GM18951 (cell line): Measurements from ENCODE around the gene PPM1B.

Experiments used
- POLR2A ChIP-seq: IDR thresholded peaks from 4 replicates; pipeline ENCODE4 v1.6.1; 2011; ENCODE audit warnings: mild to moderate bottlenecking; ENCODE audit not compliant: insufficient read length, insufficient read depth; ENCODE audit errors: extremely low read depth
- in situ Hi-C: fragments of 300-500 bp; cut with MboI; formaldehyde crosslinking; loops from one replicate; pipeline ENCODE4 v1.12.0; 2022; ENCODE audit warnings: low sequenced_read_pairs, mixed read lengths, inconsistent platforms; ENCODE audit not compliant: unreplicated experiment

The PPM1B gene

DNA sequence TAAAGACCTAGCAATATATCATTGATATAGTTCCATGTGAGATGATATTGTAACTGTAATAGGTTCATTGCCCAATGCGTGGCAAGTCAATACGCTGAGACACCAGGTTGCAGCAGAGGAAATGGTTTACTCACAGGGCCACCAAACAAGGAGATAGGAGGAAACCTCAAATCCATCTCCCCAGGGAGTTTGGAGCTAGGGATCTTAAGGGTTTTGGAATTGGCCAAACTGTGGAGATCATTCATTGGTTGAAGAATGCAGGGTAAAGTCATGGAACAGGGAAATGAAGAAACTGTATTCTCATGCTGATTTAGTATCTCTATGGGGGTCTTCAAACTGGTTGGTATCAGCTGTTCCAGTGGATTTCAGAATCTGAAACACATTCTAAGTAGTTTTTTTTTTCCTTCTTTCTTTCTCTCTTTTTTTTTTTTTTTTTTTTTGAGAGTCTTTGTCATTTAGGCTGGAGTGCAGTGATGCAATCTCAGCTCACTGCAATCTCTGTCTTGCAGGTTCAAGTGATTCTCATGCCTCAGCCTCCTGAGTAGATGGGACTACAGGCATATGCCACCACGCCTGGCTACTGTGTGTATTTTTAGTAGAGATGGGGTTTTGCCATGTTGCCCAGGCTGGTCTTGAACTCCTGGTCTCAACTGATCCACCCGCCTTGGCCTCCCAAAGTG is 30.7 kb upstream of the PPM1B start:
- TF ChIP-seq POLR2A, result no peak
- in situ Hi-C loops, result no loop called here

GRCh38 chr2:44139741-44140140 is 28.9 kb upstream of the PPM1B start:
- TF ChIP-seq POLR2A, result no peak
- in situ Hi-C loops, result no loop called here

DNA sequence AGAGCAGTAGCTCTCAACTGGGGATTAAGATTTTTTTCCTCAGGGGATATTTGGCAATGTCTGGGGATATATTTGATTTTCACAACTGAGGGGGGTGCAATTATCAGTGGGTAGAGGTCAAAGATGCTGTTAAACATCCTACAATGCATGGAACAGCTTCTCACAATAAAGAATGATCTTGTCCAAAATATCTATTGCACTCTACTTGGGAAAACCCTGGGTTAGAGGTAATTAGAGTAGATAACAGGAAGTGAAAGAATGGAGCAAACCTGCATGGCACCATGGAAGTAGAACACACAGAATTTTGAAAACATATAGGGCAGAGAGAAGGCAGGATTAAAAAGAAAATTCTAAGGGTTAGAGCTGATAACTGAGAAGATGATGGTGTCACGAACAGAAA is 26.4 kb upstream of the PPM1B start:
- no peak for TF ChIP-seq POLR2A
- in situ Hi-C loops, result no loop called here

DNA sequence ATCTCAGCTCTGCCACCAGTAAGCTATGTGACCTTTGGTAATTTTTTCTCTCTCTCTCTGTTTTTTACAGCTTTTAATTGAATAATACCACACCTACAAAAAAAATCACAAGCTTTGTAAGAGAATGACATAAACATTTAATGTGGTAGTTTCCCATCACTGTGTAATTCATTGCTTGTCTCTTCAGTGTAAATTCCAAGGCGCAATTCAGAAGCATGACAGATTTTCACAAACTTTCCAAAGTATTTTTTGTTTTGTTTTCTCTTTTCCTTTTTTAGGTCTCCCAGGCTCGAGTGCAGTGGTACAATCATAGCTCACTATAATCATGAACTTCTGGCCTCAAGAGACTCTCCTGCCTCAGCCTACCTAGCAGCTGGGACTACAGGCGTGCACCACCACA is 25.0 kb upstream of the PPM1B start:
- no peak for TF ChIP-seq POLR2A
- in situ Hi-C loops, result no loop called here

DNA sequence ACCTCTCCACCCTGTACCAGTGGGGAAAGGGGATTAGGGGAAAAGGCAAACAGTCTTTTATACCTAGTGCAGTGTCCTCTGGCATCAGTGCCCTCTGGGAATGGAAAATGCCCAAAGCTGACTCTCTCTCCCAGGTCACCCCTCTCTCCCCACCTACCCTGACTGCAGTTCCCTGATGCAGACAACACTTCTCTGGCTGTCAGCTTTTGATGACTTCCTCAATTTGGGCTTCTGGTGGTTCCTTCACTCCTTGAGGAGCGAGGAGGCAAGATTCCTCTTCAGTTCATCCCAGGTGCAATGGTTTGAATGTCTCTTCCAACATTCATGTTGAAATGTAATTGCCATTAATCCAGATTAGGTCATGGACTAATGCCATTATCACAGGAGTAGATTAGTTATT is 19.7 kb upstream of the PPM1B start:
- no peak for TF ChIP-seq POLR2A
- in situ Hi-C loops, result no loop called here

GRCh38 chr2:44150473-44150872 is 18.2 kb upstream of the PPM1B start:
- in situ Hi-C loops, result no loop called here
- no peak for TF ChIP-seq POLR2A

- in situ Hi-C loops, result no loop called here
Measured at GRCh38 chr2:44152865-44153669, 15.6 kb upstream of the PPM1B start.

GRCh38 chr2:44155666-44156446 is 12.8 kb upstream of the PPM1B start:
- TF ChIP-seq POLR2A, result no peak
- in situ Hi-C loops, result no loop called here

More at GRCh38 chr2:44152865-44153669, 15.6 kb upstream of the PPM1B start:
- no peak for TF ChIP-seq POLR2A

- in situ Hi-C loops, result no loop called here
- no peak for TF ChIP-seq POLR2A
Measured at GRCh38 chr2:44163777-44164176, 4.9 kb upstream of the PPM1B start.

GRCh38 chr2:44164617-44165016 is 4.1 kb upstream of the PPM1B start:
- in situ Hi-C loops, result no loop called here
- TF ChIP-seq POLR2A, result no peak

- in situ Hi-C loops, result no loop called here
- TF ChIP-seq POLR2A, result no peak
Measured at GRCh38 chr2:44166096-44166495, 2.6 kb upstream of the PPM1B start.

- TF ChIP-seq POLR2A, result no peak
- in situ Hi-C loops, result no loop called here
Measured at GRCh38 chr2:44167311-44167907, 1.3 kb upstream of the PPM1B start.
